Measurements from ENCODE around the gene ALPP. TPM values are rescaled to one million over a fixed set of nuclear protein-coding genes. Genes with fewer than 3 reads are reported as not detected.
"Not testable (repeated sequence)": the region's sequence is repeated elsewhere in the genome, so short reads cannot be mapped to it uniquely, and the experiment has no call there.

ALPP gene
- polyA plus RNA-seq, 1 donor, result not detected

DNA sequence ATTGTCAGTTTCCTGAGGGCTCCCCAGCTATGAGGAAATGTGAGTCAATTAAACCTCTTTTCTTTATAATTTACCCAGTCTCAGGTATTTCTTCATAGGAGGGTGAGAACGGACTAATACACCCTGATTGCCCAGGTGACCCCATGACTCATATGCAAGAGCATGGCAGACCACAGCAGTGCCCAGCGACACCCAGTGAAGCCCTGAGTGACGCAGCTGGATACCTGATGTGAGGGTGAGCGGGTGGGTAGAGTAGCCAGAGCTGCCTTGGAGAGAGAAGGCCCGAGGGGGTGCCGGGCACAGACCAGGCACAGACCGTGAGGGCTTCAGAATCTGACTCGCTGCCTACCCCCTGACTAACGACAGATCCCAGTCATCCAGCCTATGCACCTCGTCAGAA lies 43.5 kb downstream of the ALPP start:
- no peak for DNase-seq

DNA sequence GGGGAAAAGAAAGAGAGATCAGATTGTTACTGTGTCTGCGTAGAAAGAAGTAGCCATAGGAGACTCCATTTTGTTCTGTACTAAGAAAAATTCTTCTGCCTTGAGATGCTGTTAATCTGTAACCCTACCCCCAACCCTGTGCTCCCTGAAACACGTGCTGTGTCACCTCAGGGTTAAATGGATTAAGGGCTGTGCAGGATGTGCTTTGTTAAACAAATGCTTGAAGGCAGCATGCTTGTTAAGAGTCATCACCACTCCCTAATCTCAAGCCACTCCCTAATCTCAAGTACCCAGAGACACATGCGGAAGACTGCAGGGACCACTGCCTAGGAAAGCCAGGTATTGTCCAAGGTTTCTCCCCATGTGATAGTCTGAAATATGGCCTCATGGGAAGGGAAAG lies 44.4 kb downstream of the ALPP start:
- DNase-seq, result not testable (repeated sequence)

DNA sequence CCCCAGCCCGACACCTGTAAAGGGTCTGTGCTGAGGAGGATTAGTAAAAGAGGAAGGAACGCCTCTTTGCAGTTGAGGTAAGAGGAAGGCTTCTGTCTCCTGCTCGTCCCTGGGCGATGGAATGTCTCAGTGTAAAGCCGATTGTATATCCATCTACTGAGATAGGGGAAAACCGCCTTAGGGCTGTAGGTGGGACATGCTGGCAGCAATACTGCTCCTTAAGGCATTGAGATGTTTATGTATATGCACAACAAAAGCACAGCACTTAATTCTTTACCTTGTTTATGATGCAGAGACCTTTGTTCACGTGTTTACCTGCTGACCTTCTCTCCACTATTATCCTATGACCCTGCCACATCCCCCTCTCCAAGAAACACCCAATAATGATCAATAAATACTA lies 44.9 kb downstream of the ALPP start:
- not testable (repeated sequence) for DNase-seq

DNA sequence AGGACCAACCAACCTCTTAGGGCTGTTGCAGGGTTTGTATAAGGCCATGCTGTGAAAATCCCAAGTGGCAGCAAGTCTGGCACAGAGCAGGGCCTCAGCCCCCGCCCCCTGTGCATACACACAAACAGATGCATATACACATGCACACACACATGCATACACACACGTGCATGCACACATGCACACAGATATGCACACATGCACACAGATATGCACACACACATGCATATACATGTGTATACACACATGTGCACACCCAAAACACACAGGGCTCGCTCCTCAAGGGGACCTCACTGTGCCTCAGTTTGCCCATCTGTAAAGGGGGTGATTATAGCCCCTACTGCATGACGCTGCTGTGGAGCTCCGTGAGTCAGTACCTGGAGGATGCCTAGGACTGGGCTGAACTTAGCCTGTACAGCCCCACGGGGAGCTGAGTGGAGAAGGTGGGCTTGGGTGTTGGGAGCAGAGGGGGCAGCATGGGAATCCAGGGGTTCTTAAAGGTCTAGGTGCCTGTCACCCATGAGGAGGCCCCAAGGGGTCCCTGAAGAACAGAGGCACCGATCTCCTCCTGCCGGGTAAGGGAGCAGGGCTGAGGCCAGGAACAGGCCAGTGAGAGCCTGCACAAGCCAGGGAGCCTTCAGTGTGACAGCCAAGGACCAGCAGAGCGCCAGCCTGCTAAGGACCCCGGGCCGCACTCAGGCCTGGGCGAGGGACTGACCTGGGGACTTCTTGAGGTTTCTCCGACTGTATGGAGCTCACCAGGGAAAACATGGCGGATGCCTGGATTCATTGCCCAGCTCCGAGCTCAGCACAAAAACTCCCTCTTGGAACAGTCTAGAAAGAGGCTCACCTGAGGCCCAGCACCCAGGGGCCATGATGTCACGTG lies 53.4 kb downstream of the ALPP start:
- DNase-seq, result no peak

Other genes with a start within 250 kb of the ALPP start
- not detected for gene ALPG, start 28.1 kb downstream of the ALPP start, polyA plus RNA-seq (ENCODE audit: insufficient read length)
- gene ALPI, start 77.4 kb downstream of the ALPP start, polyA plus RNA-seq (ENCODE audit: insufficient read length), result 0.10 TPM
- 12.4 TPM for gene ECEL1, start 109.1 kb downstream of the ALPP start, polyA plus RNA-seq (ENCODE audit: insufficient read length)
- gene PRSS56, start 141.6 kb downstream of the ALPP start, polyA plus RNA-seq (ENCODE audit: insufficient read length), result not detected
- 0.96 TPM for gene CHRND, start 147.4 kb downstream of the ALPP start, polyA plus RNA-seq (ENCODE audit: insufficient read length)
- 1.5 TPM for gene CHRNG, start 160.9 kb downstream of the ALPP start, polyA plus RNA-seq (ENCODE audit: insufficient read length)
- 14.2 TPM for gene TIGD1, start 171.8 kb downstream of the ALPP start, polyA plus RNA-seq (ENCODE audit: insufficient read length)
- 105 TPM for gene EIF4E2, start 171.9 kb downstream of the ALPP start, polyA plus RNA-seq (ENCODE audit: insufficient read length)

Measured in left kidney (tissue), 2 donors.